GM18499 (cell line): Measurements from ENCODE around the gene ITGA3.

Source experiments
- ATAC-seq: cut with Tn5 transposase; IDR thresholded peaks from one replicate; pipeline ENCODE4 v1.9.1; 2021; ENCODE audit warnings: moderate number of reproducible peaks; ENCODE audit not compliant: insufficient read depth, unreplicated experiment

The ITGA3 gene

DNA sequence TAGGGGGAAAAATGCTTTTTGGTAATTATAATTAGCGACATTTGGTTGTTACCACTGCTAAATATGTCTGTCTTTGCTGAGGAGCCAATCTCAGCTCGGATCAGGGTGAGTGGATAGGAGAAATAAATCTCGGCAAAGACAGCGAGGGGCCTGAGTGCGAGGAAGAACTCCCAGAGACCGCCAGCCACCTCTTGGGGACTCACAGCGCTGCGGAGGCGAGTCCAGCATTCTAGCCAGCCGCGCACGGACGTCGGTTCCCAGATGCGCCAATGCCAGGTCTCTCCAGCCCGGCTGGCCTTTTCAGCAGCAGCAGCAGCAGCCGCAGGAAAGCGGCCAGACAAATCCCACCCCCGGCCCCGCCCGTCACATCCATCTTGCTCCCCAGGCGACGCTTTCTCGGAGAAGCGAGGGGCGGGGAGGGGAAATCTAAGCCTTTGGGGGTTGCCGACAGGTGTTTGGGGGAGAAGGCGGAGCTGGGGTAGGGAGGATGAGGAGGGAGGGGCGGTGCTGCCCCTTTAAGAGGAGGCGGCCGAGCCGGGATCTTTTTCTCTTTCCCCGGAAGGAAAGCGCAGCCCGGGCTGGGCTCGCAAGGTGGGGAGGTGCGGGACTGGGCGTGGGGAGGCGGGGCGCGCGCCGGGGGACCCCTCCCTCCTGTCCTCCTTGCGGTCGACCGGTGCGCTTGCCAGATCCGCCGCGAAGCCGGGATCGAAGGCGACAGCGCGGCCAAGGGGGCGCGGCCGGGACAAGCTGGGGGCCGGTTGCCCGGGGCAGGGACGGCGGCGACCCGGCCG, at the start of gene ITGA3:
ITGA3 (plus strand) TSS at position 685 of the 791 bp plus-strand sequence. CDS start 330 bp downstream, outside the sequence.
- no peak for ATAC-seq

DNA sequence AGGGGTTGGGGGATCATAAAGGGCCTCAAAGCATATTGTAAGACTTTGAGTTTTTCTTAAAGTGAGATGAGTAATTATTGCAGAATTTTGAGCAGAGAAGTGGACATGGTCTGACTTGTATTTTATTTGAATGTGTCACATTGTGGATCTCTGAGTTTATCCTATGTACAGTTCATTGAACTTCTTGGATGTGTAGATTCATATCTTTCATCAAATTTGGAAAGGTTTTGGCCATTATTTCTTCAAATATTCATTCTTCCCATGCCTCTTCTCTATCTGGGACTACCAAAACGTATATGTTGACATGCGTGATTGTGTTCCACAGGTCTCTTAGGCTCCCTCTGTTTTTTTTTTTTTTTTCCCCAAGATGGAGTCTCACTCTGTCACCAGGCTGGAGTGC, 46.6 kb upstream of the ITGA3 start:
- no peak for ATAC-seq

DNA sequence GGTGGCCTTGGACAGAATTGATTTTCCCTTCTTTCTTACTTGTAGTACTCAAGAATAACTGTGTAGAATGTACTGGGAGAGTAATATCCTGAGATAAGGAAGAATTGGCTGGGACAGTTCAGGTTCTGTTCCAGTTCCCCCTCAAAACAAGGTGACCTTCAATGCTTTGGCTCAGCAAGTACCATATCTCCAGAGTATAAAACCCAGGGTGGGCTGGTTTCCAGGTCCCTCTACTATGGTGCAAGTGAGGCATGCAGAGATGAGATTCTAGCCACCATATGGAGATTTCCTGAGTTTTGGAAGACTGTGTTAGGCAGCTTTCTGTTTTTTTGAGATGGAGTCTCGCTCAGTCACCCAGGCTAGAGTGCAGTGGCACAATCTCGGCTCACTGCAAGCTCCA, 42.8 kb upstream of the ITGA3 start:
- no peak for ATAC-seq

DNA sequence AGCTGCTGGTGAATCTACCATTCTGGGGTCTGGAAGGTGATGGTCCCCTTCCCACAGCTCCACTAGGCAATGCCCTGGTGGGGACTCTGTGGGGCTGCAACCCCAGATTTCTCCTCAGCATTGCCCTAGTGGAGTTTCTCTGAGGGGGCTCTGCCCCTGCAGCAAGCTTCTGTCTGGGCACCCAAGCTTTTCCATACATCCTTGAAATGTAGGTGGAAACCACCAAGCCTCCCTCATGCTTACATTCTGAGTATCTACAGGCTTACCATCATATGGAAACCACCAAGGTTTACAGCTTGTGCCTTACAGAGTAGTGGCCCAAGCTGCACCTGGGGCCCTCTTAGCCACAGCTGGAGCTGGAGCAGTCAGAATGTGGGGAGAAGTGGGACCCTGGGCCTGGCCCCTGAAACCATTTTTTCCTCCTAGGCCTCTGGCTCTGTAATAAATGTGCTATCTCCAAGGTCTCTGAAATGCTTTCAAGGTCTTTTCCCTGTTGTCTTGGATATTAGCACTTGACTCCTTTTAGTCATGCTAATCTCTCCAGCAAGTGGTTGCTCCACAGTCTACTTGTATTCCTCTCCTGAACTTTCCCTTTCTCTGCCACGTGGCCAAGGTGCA, 41.3 kb upstream of the ITGA3 start:
- ATAC-seq = no peak

DNA sequence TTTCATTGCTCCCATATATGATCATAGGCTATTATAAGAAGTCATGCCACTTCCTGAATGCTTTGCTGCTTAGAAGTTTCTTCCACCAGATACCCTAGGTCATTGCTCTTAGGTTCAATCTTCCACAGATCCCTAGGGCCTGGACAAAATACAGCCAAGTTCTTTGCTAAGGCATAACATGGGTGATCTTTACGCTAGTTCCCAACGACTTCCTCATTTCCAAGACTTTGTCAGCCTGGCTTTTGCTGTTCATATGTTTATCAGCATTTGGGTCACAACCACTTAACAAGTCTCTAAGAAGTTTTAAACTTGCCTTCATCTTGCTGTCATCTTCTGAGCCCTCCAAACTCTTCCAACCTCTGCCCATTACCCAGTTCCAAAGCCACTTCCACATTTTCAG, 40.8 kb upstream of the ITGA3 start:
- no peak for ATAC-seq

DNA sequence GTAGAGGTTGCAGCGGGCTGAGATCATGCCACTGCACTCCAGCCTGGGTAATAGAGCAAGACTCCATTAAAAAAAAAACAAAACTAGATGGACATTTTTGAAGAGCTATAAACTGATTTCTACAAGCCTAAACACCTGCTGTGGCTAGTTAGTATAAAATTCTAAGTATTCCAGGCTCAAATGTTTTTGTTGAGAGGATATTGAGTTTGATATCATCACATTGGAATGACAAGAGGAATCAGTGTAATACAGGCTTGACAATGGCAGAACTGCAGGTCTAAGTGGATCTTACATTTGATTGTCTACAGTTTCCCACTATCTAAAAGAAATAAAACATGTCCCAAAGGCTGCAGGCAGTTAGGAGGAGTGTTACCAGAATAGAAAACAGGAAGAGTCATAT, 37.0 kb upstream of the ITGA3 start:
- ATAC-seq = no peak

DNA sequence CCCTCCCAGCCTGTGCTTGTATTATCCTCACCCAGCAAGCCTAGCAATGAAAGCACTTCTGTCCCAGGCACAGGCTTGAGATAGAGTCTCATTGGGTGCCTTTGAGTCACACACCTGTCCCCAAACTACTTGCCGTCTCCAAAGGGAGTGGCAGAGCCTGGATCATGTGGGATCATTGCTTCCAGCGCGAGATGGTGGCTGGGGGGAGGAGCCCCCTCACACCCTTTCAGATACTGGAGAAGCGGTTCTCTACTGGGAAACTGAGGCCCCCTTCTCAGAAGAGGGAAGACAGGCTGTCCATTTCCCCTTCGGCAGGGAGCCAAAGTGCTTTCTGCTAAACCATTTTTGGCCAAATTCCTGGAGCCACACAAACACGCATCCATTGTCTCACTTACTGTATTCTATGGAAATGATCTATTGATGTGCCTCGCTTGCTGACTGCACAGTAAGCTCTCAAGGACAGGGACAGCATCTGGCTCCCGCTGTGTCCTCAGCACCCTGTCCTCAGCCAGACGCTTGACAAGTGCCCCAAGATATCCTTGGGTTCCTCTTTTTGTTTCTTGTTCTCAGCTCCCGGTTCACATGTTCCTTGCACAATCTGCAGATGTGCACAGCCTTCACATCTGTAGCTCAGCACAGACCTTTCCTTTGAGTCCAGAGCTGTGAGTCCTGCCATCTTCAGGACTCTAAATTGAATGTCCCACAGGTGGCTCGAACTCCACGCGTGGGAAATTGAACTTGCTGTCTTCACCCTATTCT, 34.9 kb upstream of the ITGA3 start:
- ATAC-seq = no peak

DNA sequence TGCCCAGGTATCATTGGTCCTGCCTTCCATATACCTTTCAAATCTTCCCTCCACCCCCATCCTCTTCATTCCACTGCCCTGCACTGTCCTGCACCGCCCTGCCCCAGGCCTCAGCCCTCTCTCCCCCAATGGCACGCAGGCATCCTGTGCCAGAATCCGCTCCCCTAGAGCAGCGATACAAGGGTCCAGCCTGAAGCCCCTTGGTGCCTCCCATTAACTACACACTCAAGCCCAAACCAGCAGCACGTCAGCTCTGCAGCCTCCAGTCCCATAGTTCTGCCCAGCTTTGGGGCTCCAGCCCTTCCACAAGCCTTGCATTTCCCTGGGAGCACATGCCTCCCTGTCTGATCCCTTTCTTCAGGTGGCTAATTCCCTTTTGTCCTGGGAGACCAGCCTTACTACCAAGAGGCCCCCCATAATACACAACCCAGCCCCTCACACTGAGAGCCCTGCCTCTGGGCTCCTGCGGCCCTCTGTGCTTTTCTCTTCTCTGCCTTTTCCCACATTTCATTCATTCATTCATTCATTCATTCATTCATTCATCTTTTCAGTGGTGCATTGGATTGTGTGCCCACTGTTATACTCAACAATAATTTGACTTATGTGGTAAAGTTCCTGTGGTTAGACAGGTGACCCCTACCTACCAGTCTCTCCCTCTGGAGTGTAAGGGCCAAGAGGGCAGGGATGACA, 34.1 kb upstream of the ITGA3 start:
- ATAC-seq = no peak

DNA sequence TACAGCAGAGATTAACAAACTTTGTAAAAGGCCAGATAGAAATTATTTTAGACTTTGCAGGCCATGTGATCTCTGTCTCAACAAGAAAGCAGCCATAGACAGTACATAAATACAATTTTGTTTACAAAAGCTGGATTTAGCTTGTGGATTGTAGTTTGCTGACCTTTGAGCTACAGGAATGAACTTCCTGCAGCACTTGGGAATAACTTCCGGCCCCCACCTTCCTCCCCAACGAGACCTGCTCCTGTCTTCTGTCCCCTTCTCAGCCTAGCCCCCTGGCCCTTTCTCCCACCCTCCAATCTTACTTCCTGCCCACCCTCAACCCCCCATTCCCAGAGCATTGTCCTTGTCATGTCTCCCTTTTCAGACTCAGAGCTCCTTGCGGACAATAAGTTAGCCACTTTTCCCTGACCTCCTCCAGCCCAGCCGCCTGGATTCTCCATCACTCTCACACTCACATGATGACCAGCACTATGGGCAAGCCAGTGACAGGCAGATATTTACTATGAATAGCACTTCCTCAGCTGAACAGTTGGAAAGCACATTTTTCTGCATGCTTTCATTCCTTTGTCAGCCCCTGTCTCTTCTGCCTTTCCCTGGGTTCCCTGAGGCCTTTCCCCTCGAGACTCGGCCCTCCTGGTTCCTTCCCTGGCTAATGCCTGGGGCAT, 33.3 kb upstream of the ITGA3 start:
- ATAC-seq = no peak

DNA sequence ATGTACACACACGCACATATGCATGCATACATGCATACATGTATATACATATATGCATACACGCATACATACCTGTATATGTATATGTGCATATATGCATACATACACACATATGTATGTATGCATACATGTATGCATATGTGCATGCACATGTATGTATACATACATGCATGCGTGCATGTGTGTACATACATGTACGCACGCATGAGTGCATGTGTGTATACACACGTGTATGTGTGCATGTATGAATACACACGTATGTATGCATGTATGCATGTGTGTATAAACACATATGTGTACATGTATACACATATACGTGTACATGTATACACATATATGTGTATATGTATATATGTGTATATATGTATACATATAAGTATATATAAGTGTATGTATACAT, 32.4 kb upstream of the ITGA3 start:
- no peak for ATAC-seq

DNA sequence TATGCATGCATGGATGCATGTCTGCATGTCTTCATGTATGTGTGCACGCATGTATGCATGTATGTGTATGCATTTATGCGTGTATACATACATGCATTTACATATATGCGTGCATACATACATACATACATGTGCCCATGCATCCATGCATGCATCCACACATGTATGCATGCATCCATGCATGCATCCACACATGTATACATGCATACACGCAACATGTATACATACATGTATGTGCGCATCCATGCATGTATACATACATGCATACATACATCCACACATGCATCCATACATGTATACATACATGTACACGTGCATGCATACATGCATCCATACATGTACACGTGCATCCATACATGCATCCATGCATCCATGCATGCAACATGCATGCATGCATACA, 31.1 kb upstream of the ITGA3 start:
- no peak for ATAC-seq

DNA sequence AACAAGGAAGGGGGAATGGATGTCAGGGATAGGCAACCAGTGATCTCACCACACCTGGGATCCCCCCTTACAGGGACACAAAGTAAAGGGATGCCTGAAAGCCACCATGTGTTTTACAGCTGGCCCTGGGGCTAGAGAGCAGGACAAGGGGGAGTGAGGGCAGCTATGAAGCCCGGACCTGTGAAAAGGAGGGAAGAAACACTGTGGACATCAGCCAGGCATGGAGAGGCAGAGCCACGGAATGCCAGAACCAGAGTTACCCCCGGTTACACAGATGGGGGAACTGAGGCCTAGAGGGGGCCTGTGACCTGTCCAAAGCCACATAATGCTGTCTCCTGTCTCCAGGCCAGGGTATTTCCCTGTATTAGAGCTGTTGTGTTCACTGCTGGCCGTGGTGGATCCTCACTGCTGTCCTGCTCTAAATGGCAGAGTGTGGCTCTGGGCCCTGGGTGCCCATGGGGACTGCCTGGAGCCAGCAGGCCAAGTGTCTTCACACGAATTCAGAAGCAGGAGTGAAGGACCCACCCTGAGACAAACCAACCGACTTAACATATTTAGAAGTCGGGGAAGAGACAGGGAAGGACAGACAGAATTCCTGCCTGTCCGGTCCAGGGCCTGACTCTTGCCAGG, 29.7 kb upstream of the ITGA3 start:
- ATAC-seq = no peak

DNA sequence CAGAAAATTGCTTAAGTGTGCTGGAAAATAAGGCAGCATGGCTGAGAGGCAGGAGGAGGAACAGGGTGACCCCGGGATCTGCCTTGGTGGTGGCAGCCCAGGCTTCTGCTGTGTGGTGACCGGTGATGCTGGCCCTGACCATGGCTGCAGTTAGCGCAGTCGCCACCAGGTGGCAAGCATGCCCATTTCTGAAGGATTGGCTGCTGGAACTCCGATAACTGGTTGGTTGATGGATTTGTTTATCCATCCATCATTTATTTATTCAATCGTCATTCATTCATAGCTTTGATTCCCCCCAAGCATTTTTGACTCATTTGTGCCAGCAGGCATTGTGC, 29.1 kb upstream of the ITGA3 start:
- ATAC-seq = no peak

DNA sequence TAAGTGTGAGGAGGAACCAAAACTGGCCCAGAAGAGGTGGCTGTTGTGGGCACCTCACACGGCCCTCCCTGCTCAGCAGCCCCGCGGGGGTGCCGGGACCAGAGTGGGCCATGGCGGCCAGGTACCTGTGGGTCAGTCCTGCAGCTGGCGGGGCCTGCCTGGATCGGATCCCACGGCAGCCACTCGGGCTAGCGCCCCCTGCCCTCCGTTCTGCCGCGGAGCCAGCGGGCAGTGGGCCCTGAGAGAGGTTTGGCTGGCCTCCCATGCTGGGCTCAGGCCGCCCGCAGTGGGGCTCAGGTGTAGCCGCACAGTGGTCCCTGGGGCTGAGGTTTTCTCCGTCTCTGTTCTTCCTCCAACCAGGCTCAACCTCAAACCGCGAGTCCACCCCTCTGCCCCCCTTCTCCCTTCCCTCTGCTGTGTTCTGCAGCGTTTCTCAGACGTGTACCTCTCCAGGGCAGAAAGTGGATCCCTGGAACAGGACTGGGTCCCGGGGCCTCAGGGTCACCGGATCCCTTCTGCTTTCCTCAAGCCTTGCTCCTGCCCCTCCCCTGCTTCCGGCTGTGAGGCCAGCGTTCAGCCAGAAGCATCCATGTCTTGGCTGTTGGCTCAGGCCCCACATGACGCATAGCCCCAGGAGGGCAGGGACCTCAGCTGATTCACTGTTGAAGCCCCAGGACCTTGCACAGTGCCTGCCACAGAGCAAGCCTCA, 28.6 kb upstream of the ITGA3 start:
- no peak for ATAC-seq

DNA sequence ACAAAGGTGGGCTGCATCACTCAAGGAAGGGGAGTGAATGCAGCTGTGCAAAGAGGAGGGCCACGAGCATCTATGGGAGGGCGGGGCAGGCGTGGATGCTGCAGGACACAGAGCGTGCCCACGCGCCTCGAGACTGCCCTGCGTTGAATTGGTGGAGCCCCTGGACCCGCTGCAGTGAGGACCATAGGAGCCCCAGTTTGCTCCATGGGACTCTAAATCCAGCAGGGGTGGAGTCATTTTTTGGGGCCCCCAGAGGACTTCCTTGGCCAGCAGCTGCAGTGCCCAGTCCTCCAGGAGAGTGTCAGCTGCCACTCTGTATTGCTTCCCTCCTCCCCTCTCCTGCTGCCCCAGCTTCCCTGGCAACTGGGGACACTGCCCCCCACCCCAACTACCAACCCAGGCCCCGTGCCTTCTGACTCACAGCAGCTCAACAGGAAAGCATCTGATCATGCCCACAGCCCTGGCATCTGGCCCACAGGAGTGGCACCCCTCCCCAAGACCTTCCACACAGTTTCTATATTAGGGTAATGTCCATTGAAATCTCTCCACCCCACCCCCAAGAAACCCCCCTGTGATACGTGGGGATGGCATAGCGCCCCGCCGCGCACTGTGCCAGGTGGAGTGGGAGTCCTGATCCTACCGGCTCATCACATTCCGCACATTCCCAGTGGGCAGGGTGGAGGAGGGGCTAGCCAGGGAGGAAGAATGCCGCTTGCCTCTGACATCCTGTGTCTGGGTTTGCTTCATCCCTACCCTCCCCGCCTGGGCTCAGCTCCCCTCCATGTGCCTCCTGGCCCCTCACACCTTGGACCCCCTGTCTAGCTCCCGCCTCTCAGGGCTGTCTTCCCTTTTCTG, 27.8 kb upstream of the ITGA3 start:
- ATAC-seq = no peak

DNA sequence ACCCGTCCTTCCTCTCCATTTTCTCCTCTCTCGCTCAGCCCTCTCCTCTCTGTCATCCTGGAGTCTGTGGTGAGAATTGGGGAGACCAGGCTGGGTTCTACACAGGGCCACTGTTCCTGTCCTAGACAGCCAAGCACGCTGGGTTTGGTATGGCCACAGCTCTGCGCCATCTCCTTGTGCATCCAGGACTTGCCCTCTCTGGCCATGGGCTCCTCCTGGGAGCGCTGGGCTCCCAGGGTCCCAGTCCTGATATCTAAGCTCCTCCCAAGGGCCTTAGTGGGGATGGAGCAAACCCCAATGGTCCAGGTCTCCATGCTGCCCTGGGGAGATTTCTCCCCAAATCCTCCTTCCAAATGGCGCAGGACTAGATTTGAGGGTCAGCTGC, 27.2 kb upstream of the ITGA3 start:
- ATAC-seq = no peak

DNA sequence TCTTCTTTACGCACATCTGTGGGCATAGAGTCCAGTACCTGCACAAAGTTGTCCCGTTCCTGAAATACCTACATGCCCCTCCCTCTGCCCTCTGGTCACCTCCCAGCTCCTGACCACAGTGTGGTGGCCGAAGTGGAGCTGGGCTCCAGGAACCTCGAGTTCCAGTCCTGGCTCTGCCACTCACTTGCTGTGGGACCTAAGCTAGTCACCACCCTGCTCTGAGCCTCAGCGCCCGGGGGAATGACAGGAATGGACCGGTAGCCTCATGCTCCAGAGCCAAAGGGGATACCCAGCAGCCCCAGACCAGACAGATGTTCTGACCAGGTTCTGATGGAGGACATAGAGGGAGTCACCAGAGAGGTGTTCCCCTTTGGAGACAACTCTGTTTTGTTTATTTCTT, 26.7 kb upstream of the ITGA3 start:
- ATAC-seq = no peak

DNA sequence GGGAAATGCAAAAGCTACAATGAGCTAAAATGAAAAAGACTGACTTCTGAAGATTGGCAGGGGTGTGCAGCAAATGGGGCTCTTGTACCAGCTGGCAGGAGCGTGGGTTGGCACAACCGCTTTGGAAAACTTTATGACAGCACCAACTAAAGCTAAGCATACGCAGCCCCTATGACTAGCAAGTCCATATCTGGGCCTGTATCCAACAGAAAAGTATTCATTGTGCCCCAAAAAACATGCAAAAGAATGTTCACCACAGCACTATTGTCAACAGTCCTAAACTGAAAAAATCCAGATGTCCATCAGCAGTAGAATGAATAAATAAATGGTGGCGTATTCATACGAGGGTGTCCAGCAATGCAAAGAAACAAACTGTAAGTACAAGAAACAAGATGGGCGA, 22.6 kb upstream of the ITGA3 start:
- ATAC-seq = no peak
